HG03108 (cell line): Measurements from ENCODE around the gene C11orf65.
"Not testable (repeated sequence)": the region's sequence is repeated elsewhere in the genome, so short reads cannot be mapped to it uniquely, and the experiment has no call there.

Experiments used
- ATAC-seq: cut with Tn5 transposase; IDR thresholded peaks from one replicate; pipeline ENCODE4 v1.9.1; 2021; ENCODE audit warnings: moderate library complexity; ENCODE audit not compliant: unreplicated experiment

Gene C11orf65

DNA sequence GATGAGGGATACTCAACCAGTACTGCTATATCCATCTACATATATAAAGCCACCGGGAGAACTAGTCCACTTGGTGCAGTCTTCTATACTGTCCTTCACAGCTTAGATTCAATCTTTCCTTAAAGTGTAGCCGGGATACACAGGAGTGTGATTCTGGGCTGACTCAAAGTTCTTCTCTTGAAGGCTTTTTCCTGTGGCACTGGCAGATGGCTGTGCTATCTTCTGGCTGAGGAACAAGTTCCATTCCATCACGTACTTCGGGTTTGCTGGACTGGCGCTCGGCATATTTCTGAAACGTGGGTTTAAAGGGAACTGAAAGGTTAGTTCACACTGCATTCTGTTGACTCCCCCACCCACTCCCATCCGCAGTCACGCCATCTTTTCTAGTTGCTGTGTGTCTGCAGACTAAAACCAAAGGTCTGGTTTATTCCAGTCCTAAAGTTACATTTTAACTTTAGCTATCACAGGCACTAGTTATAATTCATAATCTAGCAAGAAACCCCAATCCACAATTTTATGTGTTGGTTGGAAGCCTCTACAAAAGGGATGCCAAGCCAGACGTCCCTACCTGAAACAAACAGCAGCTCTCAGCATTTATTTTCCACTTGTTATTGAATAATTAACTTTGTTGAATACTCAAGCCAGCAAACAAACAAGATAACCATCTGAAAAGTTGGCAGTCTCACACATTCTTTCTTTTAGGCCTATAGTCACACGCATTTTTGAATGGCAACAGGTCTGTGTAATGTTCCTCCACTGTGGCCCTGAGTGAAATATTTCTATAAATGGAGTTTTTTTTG, 7.5 kb upstream of the C11orf65 start:
- no peak for ATAC-seq

DNA sequence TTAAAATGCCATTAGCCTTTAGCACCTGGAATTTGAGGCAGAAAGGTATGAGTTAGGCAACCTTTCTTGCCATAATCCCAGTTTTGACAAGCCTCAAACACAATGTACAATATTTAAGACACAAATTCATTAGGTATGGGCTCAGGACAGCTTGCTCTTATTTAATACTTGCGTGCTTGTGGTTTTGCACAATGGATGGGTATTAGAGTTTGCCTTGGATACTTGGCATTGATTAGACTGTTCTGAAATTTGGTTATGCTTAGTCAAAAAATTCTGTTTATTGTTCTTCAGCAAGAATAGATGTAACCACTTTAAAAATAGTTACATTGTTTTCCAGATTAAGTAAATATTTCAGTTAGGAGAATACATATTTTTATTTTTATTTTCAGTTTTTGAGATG, 5.4 kb upstream of the C11orf65 start:
- ATAC-seq: no peak

DNA sequence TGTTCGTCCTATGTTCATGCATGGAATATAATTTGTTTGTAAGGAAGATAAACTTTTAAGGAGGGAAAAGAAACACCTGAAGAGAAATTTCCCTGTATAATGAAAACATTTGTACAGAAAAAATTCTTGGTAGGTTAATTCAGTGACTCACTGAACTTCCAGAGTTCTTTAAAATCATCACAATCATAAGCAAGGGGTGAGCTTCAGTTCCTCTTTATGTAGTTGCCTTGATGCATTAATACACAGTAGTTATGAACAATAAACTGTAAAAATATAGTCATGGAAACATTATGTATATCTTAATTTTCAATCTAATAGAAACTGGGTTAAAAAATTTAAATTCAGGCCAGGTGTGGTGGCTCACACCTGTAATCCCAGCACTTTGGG, 1.1 kb upstream of the C11orf65 start:
- no peak for ATAC-seq

DNA sequence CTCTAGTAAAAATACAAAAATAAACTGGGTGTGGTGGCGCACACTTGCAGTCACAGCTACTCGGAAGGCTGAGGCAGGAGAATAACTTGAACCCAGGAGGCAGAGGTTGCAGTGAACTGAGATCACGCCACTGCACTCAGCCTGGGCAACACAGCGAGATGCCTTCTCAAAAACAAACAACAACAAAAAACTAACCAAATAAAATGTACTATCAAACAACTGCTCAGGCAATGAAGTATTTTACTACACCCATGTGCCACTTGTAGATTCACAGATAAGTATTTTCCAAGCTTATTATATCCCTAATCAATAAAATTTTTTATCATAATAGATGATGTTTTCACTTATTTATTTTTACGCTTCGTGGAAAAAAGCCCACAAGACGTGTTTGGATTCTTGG, 924 bp downstream of the C11orf65 start:
- no peak for ATAC-seq

DNA sequence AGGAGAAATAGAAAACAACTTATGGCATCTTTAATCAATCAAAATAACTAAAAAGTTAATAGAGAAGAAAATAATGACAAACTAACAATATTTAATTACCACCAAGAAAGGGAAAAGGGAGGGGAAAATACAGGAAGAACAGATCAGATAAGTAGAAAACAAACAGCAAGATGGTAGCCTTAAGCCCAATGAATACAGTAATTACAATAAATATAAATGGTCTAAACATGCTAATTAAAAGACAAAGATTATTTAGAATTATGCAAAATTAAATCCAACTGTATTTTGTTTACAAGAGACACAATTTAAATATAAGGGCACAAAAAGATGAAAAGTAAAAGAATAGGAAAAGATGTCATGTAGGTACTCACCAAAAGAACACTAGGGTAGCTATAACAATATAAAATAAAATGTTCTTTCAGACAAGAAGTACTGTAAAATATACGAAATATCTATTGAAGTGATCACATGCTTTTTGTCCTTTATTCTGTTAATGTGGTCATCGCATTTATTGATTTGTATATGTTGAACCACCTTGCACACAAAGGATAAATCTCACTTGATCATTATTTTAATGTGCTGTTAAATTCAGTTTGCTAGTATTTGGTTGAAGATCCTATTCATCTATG, 14.0 kb downstream of the C11orf65 start:
- no peak for ATAC-seq

DNA sequence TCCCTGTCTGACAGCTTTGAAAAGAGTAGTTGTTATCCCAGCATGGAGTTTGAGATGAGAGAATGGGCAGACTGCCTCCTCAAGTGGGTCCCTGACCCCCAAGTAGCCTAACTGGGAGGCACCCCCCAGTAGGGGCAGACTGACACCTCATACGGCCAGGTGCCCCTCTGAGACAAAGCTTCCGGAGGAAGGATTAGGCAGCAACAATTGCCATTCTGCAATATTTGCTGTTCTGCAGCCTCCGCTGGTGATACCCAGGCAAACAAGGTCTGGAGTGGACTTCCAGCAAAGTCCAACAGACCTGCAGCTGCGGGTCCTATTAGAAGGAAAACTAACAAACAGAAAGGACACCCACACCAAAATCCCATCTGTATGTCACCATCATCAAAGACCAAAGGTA, 25.9 kb downstream of the C11orf65 start:
- not testable (repeated sequence) for ATAC-seq

DNA sequence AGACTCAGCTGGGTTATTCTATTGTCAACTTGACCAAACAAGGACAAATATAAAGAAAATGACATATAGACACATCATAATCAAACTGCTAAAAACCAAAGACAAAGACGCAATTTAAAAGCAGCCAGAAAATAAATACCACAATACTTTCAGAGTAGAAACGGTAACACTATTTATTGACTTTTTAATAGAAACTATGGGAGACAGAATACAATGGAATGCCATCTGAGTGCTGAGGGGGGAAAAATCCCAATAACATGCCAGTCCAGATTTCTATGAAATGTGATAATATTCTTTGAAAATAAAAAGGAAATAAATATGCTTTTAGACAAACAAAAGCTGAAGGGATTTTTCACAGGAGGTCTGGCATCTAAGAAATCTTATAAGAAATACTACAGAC, 30.7 kb downstream of the C11orf65 start:
- no peak for ATAC-seq

DNA sequence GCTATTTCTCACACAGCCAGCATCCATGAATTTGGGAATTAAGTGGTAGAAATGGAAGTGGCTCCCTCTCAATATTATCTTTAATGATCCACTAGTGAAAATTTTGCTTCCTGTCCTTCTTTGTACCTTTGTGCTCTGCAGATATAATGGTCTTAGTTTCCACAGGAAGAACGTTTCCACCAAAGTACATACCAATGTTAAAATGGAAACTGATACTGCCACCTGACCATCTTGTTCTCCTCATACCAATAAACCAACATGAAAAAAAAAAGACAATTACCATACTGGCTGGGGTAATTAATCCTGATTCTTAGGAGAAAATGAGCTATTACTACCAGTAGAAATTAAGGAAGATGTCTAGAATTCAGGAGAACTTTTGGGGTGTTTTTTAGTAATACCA, 32.3 kb downstream of the C11orf65 start:
- no peak for ATAC-seq

DNA sequence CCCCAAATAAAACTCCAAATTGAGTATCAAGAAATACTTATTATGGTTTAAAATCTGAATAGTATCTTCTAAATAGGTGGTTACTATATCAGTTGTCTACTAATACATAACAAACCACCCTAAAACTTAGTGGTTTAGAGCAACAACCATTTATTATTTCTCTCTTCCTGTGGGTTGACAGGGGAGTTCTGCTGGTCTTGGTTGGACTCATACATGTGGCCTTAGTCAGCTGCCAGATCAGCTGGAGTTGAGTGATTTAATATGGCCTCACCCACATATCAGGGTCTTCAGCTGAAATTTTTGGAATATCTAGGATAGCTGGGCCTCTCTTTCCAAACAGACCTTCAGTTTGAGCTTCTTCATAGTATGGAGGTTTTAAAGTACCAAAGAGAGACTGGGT, 34.5 kb downstream of the C11orf65 start:
- no peak for ATAC-seq

DNA sequence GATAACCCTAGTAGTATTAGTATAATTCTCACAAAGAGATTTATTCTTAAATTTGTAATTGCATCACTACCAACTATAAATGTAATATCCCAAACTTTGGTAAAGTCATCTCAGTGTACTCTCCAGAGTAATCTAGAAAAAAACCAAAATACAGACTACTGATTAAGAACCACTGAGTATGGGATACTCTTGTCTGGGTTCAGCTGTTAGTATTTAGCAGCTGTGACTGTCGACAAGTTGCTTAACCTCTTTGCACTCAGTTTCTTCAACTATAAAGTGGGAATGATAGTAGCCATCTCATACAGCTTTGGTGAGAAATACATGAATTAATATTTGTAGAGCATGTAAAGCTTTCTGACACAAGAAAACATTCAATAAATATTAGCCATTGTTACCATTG, 35.3 kb downstream of the C11orf65 start:
- ATAC-seq: no peak

DNA sequence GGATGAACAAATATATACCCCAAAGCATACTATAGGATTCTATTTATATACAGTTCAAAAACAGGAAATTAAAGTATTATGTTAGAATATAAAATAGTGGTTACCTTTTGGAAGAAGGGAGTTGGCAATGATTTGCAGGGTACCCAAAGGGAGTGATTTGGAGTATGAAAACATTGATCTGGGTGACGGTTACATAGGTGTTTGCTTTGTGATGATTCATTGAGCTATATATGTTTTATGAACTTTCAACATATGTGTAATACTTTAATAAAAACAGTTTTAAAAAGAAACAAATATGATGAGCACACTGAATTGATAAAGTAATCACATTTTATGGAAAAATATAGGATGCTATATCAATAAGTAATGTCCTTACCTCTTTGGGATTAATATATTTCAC, 36.0 kb downstream of the C11orf65 start:
- no peak for ATAC-seq

DNA sequence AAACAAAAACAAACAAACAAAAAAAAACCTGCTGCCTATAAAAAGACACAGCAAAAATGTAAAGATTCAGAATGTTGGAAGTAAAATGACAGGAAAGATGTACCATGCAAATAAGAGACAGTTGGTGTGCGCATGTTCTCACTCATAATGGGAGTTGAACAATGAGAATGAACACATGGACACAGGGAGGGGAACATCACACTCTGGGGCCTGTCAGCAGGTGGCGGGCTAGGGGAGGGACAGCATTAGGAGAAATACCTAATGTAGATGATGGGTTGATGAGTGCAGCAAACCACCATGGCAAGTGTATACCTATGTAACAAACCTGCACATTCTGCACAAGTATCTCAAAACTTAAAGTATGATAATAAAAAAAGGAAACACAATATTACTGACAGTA, 49.8 kb downstream of the C11orf65 start:
- ATAC-seq: not testable (repeated sequence)

DNA sequence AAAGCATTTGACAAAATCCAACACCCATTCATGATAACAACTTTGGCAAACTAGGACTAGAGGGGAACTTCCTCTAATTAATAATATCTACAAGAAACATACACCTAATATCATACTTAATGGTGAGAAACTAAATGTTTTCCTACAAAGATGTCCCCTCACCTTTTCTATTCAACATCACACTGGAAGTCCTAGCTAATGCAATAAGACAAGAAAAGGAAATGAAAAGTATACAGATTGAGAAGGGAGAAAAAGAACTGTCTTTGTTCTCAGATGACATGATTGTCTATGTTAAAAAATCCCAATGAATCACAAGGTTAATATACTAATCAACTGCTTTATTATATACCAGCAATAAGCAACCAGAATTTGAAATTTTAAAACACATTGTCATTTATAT, 52.4 kb downstream of the C11orf65 start:
- ATAC-seq: no peak

DNA sequence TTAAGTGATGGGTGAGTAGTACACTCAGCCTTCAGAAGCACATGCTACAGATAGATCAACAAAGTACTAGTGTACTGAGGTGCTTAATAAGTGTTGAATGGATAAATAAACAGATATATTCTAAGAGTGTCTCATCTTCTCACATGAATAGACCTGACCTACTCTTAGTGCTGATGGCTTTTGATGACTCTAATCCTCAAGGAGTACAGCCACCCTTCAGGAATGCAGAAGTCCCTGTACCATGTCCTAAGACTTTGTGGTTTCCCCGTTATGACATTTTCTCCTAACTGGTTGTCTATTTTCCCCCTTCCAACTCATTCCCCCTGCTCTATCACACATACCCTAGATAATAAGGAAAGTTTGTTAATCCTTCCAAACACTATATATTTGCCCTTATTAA, 61.6 kb downstream of the C11orf65 start:
- no peak for ATAC-seq

DNA sequence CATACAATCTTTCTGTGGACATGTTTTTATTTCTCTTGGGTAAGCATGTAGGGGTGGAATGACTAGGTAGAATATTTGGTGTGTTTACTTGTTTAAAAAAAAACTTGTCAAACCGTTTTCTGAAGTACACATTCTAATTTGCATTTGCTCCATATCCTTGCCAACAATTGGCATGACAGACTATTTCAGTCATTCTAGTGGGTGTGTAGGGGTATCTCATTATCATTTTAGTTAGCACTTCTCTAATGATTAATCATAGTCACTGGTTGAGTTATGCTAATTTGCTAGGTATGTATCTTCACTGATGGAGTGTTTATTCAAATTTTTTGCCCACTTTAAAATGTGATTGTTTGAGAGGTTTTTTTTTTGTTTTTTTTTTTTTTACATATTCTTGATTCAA, 64.3 kb downstream of the C11orf65 start:
- ATAC-seq: no peak

DNA sequence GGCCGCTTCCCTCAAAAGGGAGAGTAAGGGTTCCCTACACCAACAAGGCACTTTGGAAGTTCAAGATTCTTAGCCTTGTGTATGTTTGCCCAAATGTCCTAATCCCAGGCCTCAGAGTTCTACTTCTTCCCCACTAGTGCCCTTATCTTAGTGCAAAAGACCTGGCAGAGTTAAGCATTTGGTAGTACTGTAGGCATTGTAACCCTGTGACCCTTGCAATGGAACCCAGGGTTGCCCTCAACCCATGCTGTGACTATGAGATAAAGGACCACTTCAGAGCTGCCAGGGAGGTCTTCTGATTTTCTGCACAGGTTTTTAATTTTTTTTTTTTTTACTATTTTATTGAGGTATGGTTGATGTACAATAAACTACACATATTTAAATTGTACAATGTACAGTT, 65.1 kb downstream of the C11orf65 start:
- ATAC-seq: no peak

DNA sequence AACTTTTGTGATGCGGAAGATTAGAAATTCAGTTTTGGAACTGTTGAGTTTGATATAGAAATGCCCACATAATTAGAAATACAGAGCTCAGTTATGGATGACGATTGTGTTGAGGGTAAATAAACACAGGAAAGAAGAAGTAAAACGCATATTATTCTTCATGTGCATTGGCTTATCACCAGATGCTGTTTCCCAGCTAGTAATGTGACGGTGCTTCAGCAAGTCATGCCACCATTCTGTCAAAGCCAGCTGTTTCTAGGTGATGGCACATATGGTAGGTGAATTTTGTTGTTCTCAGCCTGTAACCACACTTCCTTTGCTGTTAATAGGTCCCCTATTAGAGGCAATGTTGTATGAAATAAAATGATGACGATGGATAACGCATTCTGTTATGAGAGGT, 68.9 kb downstream of the C11orf65 start:
- ATAC-seq: no peak

DNA sequence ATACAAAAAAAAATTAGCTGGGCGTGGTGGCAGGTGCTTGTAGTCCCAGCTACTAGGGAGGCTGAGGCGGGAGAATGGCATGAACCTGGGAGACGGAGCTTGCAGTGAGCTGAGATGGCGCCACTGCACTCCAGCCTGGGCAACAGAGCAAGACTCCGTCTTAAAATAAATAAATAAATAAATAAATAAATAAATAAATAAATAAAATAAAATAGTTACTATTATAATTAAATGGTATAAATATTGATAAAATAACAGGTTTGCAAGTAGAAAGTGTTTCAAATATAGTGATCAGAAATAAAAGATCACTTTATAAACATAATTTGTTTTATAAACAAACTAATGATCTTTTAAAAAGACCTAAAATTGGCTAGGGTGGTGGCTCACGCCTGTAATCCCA, 70.7 kb downstream of the C11orf65 start:
- ATAC-seq: not testable (repeated sequence)

DNA sequence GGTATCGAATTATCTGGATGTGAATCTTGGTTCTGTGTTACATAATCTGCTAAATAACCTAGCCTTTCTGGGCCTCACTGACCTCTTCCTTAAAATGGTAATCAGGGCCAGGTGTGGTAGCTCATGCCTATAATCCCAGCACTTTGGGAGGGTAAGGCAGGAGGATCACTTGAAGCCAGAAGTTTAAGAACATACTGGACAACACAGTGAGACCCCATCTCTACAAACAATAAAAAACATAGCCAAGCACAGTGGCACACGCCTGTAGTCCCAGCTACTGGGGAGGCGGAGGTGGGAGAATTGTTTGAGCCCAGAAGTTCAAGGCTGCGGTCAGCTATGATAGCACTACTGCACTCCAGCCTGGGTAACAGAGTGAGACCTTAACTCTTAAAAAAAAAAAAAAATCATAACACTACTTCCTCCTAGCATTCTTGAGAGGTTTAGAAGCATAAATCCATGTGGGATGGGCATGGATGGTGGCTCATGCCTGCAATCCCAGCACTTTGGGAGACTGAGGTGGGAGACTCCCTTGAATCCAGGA, 72.5 kb downstream of the C11orf65 start:
- no peak for ATAC-seq

DNA sequence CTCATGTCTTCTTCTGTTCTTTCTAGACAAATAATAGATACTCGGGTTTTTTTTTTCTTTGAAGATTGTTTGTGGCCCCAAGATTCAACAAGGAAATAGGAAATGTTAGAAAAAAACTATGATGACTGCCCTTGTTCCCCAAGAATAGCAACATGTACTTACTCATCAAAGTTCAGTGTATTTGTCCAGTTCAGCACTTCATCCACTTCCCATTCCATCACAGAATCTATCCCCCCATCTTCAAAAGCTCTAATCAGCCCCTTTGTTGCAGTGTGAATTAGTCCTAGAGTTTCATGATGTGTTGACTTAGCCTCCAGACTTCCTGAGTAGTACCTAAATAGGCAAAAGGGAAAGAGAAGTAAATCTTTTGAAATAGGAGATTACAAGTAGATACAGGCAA, 74.3 kb downstream of the C11orf65 start:
- ATAC-seq: no peak

DNA sequence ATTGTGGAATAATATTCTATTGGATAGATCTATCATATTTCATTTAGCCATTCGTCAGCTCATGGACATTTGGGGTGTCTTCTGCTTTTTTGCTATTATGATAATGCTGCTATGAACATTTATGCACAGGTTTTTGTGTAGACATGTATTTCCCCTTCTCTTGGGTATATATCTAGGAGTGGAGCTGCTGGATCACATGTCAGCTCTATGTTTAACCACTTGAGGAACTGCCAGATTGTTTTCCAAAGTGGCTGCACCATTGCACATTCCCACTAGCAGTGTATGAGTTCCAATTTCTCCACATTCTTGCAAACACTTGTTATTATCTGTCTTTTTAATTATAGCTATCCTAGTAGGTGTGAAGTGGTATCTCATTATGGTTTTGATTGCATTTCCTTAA, 75.0 kb downstream of the C11orf65 start:
- ATAC-seq: no peak

DNA sequence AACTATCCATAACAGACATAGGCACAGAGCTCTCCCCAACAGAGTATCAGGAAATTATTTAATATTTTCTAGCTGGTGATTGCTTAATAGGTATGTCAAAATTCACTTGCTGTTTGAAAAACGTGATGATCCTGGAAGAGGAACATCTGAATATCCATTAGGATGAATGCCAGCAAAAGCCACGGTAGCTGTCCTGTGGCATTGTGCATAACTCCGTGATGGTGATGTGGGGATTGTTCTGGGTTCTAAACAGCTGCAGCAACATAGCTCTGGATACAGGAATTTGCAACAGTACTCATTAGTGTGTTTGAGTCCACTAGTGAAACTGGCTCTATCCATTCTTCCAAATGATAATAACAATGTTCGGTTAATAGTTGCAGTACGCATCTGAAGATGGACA, 78.8 kb downstream of the C11orf65 start:
- ATAC-seq: no peak

DNA sequence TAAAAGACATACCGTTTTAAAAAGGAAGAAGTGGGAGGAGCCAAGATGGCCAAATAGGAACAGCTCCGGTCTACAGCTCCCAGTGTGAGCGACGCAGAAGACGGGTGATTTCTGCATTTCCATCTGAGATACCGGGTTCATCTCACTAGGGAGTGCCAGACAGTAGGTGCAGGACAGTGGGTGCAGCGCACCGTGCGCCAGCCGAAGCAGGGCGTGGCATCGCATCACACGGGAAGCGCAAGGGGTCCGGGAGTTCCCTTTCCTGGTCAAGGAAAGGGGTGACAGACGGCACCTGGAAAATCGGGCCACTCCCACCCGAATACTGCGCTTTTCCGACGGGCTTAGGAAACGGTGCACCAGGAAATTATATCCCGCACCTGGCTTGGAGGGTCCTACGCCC, 93.8 kb downstream of the C11orf65 start:
- ATAC-seq: not testable (repeated sequence)
